MCF 10A (cell line): Measurements from ENCODE around the gene C1QTNF6. TPM values are rescaled to one million over a fixed set of nuclear protein-coding genes. Genes with fewer than 3 reads are reported as not detected.
A peak's percentile ranks its signal among the peaks of the same experiment; 100 is the strongest.

ENCODE experiments used
- BruUV-seq: library from RNA; stranded (reverse); fragments of 400-500 nt; replicated peaks from 2 replicates; lab custom pipeline; 2021; lab: Mats Ljungman, UMichigan
- CTCF ChIA-PET: fragments of 300-600 bp; sonication (Branson Sonifier 250); formaldehyde crosslinking; extraction: SDS; loops from one replicate; lab custom pipeline; 2021; ENCODE audit warnings: antibody characterized with exemption, inconsistent platforms; lab: Yijun Ruan, JAX
- POLR2A ChIA-PET: fragments of 300-600, 350-650 bp; sonication (Branson Sonifier 250); formaldehyde crosslinking; extraction: SDS; loops from one replicate; lab custom pipeline; 2020; ENCODE audit warnings: antibody characterized with exemption, inconsistent platforms; lab: Yijun Ruan, JAX
- DNase-seq: peaks from one replicate; pipeline ENCODE4 v3.0.0-alpha.2; 2018; ENCODE audit not compliant: unreplicated experiment
- H3K27ac Mint-ChIP-seq: one replicate; pipeline ENCODE4 v1.8.0; 2022; ENCODE audit warnings: mild to moderate bottlenecking, low read depth, mixed read lengths; ENCODE audit not compliant: unreplicated experiment
- H3K27me3 Mint-ChIP-seq: one replicate; pipeline ENCODE4 v1.8.0; 2022; ENCODE audit warnings: mixed read lengths; ENCODE audit not compliant: insufficient read depth, unreplicated experiment
- H3K36me3 Mint-ChIP-seq: one replicate; pipeline ENCODE4 v1.8.0; 2022; ENCODE audit warnings: mild to moderate bottlenecking, moderate library complexity, mixed read lengths; ENCODE audit not compliant: insufficient read depth, unreplicated experiment
- H3K4me1 Mint-ChIP-seq: one replicate; pipeline ENCODE4 v1.8.0; 2022; ENCODE audit warnings: mixed read lengths; ENCODE audit not compliant: insufficient read depth, unreplicated experiment
- H3K4me3 Mint-ChIP-seq: one replicate; pipeline ENCODE4 v1.8.0; 2022; ENCODE audit warnings: mild to moderate bottlenecking, moderate library complexity, mixed read lengths; ENCODE audit not compliant: unreplicated experiment
- H3K9me3 Mint-ChIP-seq: one replicate; pipeline ENCODE4 v1.8.0; 2022; ENCODE audit warnings: mixed read lengths; ENCODE audit not compliant: unreplicated experiment
- intact Hi-C: fragments of 100-400 bp; cut with micrococcal nuclease; formaldehyde crosslinking; loops from 2 replicates; pipeline ENCODE4 v1.14.1; 2022
- total RNA-seq: library from RNA; stranded (reverse); gene quantifications from 2 replicates; pipeline ENCODE4 v1.2.3, GENCODE V29; 2022
- TF ChIP-seq, protein P1 (sequence below): fragments of 200-600 bp; IDR thresholded peaks from one replicate; pipeline ENCODE4 v1.8.0; 2022; ENCODE audit warnings: antibody characterized with exemption, mild to moderate bottlenecking; ENCODE audit not compliant: unreplicated experiment

C1QTNF6 gene
- total RNA-seq, 1 experiment from 2014 or later: 6.6 TPM

DNA sequence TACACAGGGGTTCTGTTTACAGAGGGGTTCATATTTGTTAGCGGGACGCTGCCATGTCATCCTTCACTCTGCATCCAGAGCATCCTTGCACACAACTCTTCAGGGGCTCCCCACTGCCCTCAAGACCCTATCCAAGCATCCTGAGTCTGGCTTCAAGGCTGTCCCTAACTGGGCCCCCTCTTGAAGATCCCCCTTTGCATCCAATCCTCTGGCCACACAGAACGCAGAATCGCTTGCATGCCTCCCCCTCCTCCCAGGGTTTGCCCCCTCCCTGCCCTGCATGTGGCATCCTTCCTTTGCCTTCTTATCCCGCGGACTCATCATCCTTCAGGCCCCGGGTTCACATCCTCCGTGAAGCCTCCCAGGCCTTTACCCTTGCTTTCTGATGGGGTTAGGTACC lies 18.6 kb downstream of the C1QTNF6 start:
- Mint-ChIP-seq H3K36me3 (no peaks in the 10 kb centered on the region), H3K4me3 (no peak overlapping the region), H3K27me3 (peaks cover 23% of the 10 kb centered on the region), H3K4me1 (peaks cover 6% of the 10 kb centered on the region), H3K9me3 (no peaks in the 10 kb centered on the region), H3K27ac (no peak overlapping the region)
- no peak for DNase-seq
- CTCF ChIA-PET: no interaction called here
- TF ChIP-seq, protein P1, sequence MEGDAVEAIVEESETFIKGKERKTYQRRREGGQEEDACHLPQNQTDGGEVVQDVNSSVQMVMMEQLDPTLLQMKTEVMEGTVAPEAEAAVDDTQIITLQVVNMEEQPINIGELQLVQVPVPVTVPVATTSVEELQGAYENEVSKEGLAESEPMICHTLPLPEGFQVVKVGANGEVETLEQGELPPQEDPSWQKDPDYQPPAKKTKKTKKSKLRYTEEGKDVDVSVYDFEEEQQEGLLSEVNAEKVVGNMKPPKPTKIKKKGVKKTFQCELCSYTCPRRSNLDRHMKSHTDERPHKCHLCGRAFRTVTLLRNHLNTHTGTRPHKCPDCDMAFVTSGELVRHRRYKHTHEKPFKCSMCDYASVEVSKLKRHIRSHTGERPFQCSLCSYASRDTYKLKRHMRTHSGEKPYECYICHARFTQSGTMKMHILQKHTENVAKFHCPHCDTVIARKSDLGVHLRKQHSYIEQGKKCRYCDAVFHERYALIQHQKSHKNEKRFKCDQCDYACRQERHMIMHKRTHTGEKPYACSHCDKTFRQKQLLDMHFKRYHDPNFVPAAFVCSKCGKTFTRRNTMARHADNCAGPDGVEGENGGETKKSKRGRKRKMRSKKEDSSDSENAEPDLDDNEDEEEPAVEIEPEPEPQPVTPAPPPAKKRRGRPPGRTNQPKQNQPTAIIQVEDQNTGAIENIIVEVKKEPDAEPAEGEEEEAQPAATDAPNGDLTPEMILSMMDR: no peak
- BruUV-seq: no TSS peak
- intact Hi-C loops: loop anchor here (5.0 kb wide), 2 partner anchors 92 to 182 kb away; no protein-coding TSS in a partner anchor
- POLR2A ChIA-PET: no interaction called here

DNA sequence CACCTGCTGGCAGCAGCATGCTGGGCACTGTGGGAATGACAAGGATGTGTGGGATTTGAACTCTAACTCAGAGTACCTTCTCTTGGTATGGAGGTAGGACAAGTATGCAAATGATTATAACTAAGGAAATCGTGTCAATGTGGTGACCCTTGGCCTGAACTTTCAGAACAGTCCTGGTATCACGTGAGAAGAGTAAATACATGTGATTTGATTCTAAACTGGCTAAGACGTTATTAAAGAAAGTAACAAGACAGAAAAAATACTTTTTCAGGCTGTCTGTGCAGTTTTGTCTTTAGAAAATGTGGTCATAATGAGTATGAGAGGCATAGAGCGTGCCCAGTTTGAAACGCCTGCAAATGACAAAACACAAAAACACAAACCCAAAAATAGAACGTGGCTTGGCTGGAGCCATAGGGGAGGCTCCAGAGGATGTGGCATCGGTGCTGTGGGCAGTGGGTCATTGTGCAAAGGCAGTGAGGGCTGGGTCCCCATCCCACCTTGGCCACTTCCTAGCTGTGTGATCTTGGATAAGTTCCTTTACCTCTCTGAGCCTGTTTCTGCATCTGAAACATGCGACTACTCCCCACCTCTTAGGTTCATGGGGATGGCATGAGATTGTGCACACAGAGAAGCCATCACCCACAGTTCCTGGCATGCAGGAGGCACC lies 19.9 kb downstream of the C1QTNF6 start:
- DNase-seq: no peak
- H3K4me1 Mint-ChIP-seq: peaks cover 6% of the 10 kb centered on the region
- H3K36me3 Mint-ChIP-seq: no peaks in the 10 kb centered on the region
- H3K9me3 Mint-ChIP-seq: no peaks in the 10 kb centered on the region
- POLR2A ChIA-PET: interaction anchor here (1.0 to 2.3 kb wide), 2 partner anchors 29 to 31 kb away, joined by 3 to 14 read pairs; no protein-coding TSS in a partner anchor
- TF ChIP-seq, protein P1: no peak
- BruUV-seq: no TSS peak
- no peak overlapping the region for H3K27ac Mint-ChIP-seq
- CTCF ChIA-PET: interaction anchor here (0.7 to 3.7 kb wide), 3 partner anchors 15 to 1752 kb away, joined by 4 to 23 read pairs (median 6); no protein-coding TSS in a partner anchor
- peaks cover 23% of the 10 kb centered on the region for H3K27me3 Mint-ChIP-seq
- intact Hi-C loops: loop anchor here (5.0 kb wide), 2 partner anchors 91 to 181 kb away; no protein-coding TSS in a partner anchor
- H3K4me3 Mint-ChIP-seq: no peak overlapping the region

DNA sequence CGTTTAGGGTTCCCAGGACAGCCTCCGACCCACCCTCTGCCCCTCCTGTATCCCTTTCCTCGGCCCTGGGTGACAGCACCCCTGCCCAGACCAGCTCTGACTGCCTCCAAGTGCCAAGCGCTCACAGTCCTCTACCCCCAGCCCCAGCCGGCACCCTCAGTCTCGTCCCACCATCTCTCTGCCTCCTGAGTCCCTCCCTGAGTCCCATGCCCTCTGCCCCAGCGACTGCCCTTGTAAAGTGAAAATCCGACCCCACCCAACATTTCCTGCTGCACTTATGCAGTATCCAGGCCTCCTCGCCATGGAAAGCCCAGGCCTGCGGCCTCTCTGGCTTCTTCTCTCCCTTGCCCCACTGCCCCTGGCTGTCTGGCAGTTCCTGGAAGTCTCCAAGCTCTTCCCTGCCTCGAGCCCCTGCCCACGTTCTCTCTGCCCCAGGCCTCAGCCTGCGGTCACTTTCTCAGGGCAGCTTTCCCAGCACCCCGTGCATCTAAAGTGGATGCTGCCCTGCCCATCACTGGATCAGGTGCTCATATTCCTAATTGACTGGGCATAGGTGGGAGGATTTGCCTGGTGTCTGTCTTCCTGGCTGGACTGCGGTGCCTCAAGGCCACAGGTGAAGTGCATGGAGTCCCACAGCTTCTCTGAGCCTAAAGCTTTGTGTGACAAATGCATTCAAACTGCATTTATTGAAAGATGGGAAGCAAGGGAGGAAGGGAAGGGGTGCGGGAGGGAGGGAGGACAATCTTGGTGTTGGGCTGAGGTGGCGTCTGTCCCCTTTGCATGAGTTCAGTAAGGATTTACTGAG lies 20.7 kb downstream of the C1QTNF6 start:
- Mint-ChIP-seq H3K4me3 (no peak overlapping the region), H3K27me3 (peaks cover 23% of the 10 kb centered on the region), H3K27ac (no peak overlapping the region), H3K36me3 (no peaks in the 10 kb centered on the region), H3K4me1 (peaks cover 6% of the 10 kb centered on the region), H3K9me3 (no peaks in the 10 kb centered on the region)
- intact Hi-C loops: loop anchor here (5.0 kb wide), 2 partner anchors 90 to 180 kb away; no protein-coding TSS in a partner anchor
- CTCF ChIA-PET: interaction anchor here (0.6 to 5.2 kb wide), 20 partner anchors 8 to 180 kb away, joined by 3 to 23 read pairs (median 4); partner anchors contain the start of gene C1QTNF6
- no TSS peak for BruUV-seq
- DNase-seq: no peak
- TF ChIP-seq, protein P1: no peak
- POLR2A ChIA-PET: interaction anchor here (1.0 to 2.3 kb wide), 2 partner anchors 30 to 32 kb away, joined by 3 to 14 read pairs; no protein-coding TSS in a partner anchor

DNA sequence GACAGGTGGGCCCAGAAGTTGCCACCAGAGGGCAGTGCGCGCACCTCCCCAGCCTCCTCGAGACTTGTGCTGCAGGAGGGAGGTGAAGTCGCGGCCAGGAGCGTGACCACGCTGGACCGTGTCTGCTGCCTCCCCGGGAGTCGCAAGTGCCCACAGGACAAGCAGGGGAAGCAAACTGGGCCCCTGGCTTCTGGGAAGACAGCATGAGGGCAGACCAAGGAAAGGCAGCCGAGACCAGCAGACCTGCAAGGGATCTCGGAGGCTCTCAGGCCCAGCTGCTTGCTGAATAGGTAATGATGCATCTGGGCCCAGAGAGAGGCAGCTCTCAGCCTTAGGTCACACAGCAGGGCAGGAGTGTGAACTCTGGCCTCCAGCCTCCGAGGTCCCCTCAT lies 21.4 kb downstream of the C1QTNF6 start:
- no TSS peak for BruUV-seq
- no peaks in the 10 kb centered on the region for H3K36me3 Mint-ChIP-seq
- ChIA-PET CTCF (interaction anchor here (0.6 to 5.2 kb wide), 19 partner anchors 9 to 613 kb away, joined by 3 to 23 read pairs (median 4); partner anchors contain the start of gene C1QTNF6), POLR2A (interaction anchor here (2.3 kb wide), 1 partner anchor 31 kb away, joined by 14 read pairs; no protein-coding TSS in a partner anchor)
- H3K27ac Mint-ChIP-seq: no peak overlapping the region
- TF ChIP-seq, protein P1: peak; percentile 75
- H3K4me3 Mint-ChIP-seq: no peak overlapping the region
- DNase-seq: peak; percentile 75
- peaks cover 6% of the 10 kb centered on the region for H3K4me1 Mint-ChIP-seq
- no peaks in the 10 kb centered on the region for H3K9me3 Mint-ChIP-seq
- H3K27me3 Mint-ChIP-seq: peaks cover 22% of the 10 kb centered on the region
- intact Hi-C loops: loop anchor here (1.0 to 5.0 kb wide), 4 partner anchors 32 to 291 kb away; no protein-coding TSS in a partner anchor
